ENCODE data around the gene ZNF710.
"Not testable (repeated sequence)": the region's sequence is repeated elsewhere in the genome, so short reads cannot be mapped to it uniquely, and the experiment has no call there.

Gene ZNF710

DNA sequence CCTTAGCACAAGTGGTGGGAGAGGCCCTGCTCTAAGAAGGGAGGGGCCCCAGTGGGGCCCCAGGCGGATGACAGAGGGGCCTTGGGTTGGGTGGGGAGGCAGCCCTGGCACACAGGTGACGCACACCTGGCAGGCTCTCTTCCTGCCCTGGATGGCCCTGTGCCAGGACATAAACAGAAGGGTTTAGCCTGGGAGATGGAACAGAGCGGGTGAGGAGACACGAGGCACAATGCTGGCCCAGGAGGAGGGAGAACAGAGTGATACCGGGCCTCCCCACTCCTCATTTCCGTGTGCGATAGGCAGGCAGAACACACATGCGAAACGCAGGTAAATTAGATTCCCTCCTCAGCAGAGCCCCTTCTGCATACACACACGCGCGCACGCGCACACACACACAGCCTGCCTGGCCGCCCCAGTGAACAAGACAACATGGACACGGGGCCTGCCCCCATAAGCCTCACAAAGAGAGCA is 61.4 kb downstream of the ZNF710 start:
- DNase-seq, result peak; percentile 54

GRCh38 chr15:90062973-90063769 is 62.0 kb downstream of the ZNF710 start:
- DNase-seq, result no peak

DNA sequence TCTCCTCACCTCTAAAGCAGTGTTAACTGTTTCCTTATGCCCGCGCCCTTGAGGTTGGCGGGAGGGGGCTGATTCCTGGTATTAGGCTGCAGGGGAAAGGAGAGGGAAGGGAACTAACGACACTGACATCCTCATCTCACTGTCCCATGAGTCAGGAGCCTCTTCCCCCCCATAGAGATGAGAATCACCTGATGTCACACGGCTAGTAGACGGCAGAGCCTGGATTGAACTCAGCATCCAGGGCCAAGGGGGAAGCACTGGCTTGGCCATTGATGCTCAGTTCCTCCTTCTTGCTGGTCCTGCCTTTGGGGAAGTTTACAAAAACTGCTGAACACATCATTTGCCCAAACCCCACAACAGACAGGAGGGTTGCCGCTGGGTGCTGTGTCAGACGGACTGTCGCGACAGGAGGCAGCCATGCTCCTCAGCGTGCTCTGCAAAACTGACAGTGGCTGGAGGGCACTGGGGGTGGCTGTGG is 62.7 kb downstream of the ZNF710 start:
- DNase-seq, result no peak

DNA sequence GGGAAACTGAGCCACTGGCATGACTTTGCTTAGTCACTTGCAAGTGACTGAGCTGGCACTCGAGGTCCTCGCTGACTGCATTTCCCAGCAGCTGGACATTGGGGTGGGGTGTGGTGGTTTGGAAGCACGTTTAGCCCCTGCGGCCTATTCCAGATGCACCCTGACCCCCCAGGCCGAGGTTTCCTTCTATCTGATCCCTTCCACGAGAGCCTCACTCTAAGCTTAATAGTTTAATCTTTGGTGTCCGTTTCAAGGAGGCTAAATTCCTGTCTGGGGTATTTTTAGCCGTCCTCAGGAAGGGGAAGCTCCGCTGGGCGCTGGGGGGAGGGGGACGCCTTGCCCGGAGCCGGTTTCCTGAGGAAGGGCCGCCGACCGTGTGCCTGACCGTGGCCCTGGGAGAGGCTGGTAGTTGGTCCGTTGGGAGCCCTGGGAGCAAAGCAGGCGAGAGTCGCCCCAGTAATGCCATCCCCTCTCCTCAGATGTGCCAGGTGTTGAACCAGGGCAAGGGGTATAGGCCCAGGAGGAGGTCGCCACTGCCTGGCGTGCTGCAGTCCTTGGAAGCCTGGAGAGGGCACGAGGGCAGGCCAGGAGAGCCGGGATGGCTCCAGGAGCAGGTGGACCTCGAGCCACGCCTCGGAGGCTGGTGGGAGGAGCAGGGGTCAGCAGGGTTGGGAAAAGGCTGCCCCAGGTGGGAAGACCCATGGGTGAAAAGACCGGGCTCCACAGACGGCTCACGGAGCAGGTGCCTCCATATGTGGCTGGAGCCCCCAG is 64.0 kb downstream of the ZNF710 start:
- DNase-seq, result no peak

DNA sequence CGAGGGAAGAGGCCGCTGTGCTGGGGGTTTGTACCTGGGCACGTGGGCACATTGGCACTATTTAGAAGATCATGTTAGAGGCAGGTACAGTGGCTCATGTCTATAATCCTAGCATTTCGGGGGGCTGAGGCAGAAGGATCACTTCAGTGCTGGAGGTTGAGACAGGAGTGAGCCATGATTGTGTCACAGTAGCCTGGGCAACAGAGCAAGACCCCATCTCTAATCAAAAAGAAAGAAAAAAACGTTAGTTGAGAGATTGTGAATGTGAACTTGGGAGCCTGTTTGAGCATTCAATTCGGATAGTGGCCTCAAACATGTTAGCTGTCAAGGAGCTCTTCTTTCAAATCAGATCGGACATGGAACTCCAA is 64.5 kb downstream of the ZNF710 start:
- DNase-seq, result no peak

GRCh38 chr15:90067181-90067952 is 66.2 kb downstream of the ZNF710 start:
- no peak for DNase-seq

GRCh38 chr15:90067953-90068606 is 67.0 kb downstream of the ZNF710 start:
- no peak for DNase-seq

DNA sequence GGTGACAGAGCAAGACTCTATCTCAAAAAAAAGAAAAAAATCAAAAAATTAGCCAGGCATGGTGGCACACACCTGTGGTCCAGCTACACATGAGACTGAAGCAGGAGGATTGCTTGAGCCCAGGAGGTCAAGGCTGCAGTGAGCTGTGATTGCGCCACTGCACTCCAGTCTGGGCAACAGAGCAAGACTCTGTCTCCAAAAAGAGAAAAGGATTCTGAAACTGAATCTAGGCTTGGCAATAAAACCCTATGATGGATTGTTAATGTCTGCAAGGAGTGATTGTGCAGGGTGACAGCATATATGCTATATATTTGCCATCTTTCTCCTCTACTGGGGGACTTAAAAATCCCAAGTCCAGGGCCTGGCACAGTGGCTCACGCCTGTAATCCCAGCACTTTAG is 69.5 kb downstream of the ZNF710 start:
- DNase-seq, result not testable (repeated sequence)

DNA sequence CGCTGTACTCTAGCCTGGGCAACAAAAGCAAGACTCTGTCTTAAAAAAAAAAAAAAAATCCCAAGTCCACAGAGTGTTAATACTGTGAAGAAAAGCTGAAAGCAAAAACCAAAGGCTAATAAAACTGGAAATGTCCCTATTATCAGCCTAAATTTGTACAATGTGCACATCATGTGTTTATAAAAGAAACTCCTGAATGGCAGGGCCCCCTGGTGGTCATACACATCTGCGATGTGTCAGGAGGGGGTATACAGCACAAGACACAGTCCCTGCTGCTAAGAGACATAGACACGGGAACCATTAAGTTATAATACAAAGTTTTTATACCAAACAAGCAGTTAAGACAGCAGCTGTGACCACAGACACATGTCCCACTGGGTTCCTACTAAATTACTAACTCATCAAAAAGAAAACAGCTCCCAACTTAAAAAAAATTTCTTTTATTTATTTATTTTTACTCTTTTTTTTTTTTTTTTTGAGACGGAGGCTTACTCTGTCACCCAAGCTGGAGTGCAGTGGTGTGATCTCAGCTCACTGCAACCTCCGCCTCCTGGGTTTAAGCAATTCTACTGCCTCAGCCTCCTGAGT is 70.2 kb downstream of the ZNF710 start:
- peak; percentile 64 for DNase-seq

GRCh38 chr15:90072978-90073640 is 72.0 kb downstream of the ZNF710 start:
- DNase-seq, result no peak

DNA sequence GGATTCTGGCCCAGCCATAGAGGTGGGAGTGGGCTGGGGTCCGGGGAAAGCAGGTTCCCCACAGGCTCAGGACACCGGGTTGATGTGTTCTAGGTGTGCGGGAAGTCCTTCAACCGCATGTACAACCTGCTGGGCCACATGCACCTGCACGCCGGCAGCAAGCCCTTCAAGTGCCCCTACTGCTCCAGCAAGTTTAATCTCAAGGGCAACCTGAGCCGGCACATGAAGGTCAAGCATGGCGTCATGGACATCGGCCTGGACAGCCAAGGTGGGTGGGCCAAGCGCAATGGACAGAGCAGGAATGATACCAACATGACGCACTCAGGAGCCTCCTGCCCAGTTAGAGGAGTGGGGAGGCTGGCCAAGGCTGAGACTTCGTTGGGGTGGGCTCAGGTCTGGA is 72.9 kb downstream of the ZNF710 start:
- DNase-seq, result no peak

GRCh38 chr15:90074916-90075315 is 73.8 kb downstream of the ZNF710 start:
- DNase-seq, result no peak

- DNase-seq, result no peak
Observed at GRCh38 chr15:90075420-90076289, 74.5 kb downstream of the ZNF710 start.

- DNase-seq, result no peak
Observed at GRCh38 chr15:90076716-90077115, 75.6 kb downstream of the ZNF710 start.

DNA sequence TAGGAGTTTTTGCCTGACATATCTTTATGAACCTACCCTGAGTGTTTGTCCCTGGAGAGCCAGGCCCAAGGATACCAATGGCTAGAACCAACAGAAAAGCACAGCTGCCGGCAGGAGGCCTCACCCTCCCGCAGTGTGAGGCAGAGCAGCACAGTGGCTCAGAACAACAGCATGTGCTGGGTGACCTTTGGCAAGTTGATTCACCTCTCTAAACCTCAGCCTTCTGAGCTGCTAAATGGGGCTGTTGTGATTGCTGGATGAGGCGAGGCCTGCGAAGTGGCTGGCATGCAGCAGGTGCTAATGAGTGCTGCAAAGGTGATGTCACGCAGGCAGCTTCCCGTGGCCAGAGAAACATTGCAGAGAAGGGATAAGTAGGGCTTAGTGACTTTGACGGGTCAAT is 77.8 kb downstream of the ZNF710 start:
- DNase-seq, result no peak

- no peak for DNase-seq
Observed at GRCh38 chr15:90079619-90080457, 78.7 kb downstream of the ZNF710 start.

GRCh38 chr15:90080458-90080755 is 79.3 kb downstream of the ZNF710 start:
- DNase-seq, result no peak

DNA sequence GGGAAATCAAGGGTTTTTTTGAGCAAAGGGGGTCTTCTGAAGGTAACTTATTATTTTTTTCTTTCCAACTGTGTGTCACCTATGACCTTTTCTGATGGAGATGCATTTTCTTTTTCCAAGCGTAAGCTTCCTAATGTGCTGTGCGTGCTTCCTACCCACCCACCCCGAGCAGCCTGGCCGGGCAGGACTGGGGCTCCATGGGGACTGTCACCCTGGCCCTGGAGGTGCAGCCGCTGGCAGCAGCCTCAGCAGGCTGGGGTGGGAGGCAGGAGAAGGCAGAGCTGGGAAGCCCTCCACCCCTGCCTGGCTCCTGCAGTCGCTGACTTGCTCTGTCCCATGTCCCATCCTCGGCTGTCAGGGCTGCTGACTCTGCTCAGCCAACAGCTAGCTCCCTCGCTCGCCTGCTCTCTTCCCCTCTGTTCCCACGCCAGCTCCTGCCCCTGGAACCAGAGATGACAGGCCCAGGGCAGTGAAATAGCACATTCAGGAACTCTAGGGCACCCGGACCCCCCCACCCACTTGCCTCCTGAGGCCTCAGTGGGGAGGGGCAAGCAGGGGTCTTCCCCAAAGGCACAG is 79.8 kb downstream of the ZNF710 start:
- no peak for DNase-seq

- DNase-seq, result no peak
Observed at GRCh38 chr15:90082140-90082715, 81.1 kb downstream of the ZNF710 start.
